Loucy (cell line): Measurements from ENCODE around the gene SHROOM4.

Source experiments
- H2AFZ ChIP-seq: fragments of 200-600 bp; sonication (generic); 2 replicates; pipeline ENCODE4 v1.6.0; 2016; ENCODE audit warnings: antibody characterized with exemption, mild to moderate bottlenecking, low read length, moderate library complexity
- H3F3A ChIP-seq: fragments of 200-600 bp; 2 replicates; pipeline ENCODE4 v1.6.0; 2016; ENCODE audit warnings: antibody characterized with exemption, low read depth, mild to moderate bottlenecking
- H3K27me3 ChIP-seq: fragments of 200-600 bp; sonication (generic); 2 replicates; pipeline ENCODE4 v1.6.1; 2014; ENCODE audit warnings: low read length, mild to moderate bottlenecking; ENCODE audit not compliant: insufficient read depth, poor library complexity, severe bottlenecking
- H3K36me3 ChIP-seq: fragments of 200-600 bp; sonication (generic); 2 replicates; pipeline ENCODE4 v1.6.1; 2016; ENCODE audit warnings: low read length; ENCODE audit not compliant: insufficient read depth
- H3K4me1 ChIP-seq: fragments of 200-600 bp; sonication (generic); 2 replicates; pipeline ENCODE4 v1.5.1; 2014; ENCODE audit warnings: low read length, mild to moderate bottlenecking; ENCODE audit not compliant: insufficient read depth, poor library complexity, severe bottlenecking
- H3K4me2 ChIP-seq: fragments of 200-600 bp; sonication (generic); 2 replicates; pipeline ENCODE4 v1.6.0; 2014; ENCODE audit warnings: antibody characterized with exemption, low read length, low read depth, mild to moderate bottlenecking; ENCODE audit not compliant: poor library complexity, severe bottlenecking
- H3K4me3 ChIP-seq: fragments of 200-600 bp; sonication (generic); 2 replicates; pipeline ENCODE4 v1.5.1; 2014; ENCODE audit warnings: low read length, mild to moderate bottlenecking, mixed read lengths; ENCODE audit not compliant: poor library complexity, severe bottlenecking
- H3K79me2 ChIP-seq: fragments of 200-600 bp; sonication (generic); 2 replicates; pipeline ENCODE4 v1.6.1; 2014; ENCODE audit warnings: low read length; ENCODE audit not compliant: insufficient read depth
- H3K9ac ChIP-seq: fragments of 200-600 bp; sonication (generic); 2 replicates; pipeline ENCODE4 v1.6.0; 2014; ENCODE audit warnings: mild to moderate bottlenecking, low read depth, low read length, moderate library complexity; ENCODE audit not compliant: poor library complexity, severe bottlenecking
- H3K9me2 ChIP-seq: fragments of 200-600 bp; sonication (generic); replicated peaks from 2 replicates; pipeline ENCODE4 v1.6.1; 2016; ENCODE audit warnings: low read depth, low read length, mixed read lengths
- H3K9me3 ChIP-seq: fragments of 200-600 bp; sonication (generic); 2 replicates; pipeline ENCODE4 v1.6.1; 2014; ENCODE audit warnings: mild to moderate bottlenecking, antibody characterized with exemption, low read length, low read depth; ENCODE audit not compliant: insufficient read depth
- H4K20me1 ChIP-seq: fragments of 200-600 bp; sonication (generic); 2 replicates; pipeline ENCODE4 v1.6.0; 2014; ENCODE audit warnings: antibody characterized with exemption, low read length, mild to moderate bottlenecking; ENCODE audit not compliant: insufficient read depth, poor library complexity, severe bottlenecking
- CTCF ChIP-seq: fragments of 200-600 bp; sonication (generic); conservative IDR thresholded peaks from 2 replicates; pipeline ENCODE4 v1.5.1; 2014; ENCODE audit warnings: mild to moderate bottlenecking, antibody characterized with exemption, low read length
- EZH2phosphoT487 ChIP-seq: fragments of 200-600 bp; IDR thresholded peaks from 2 replicates; pipeline ENCODE4 v1.6.1; 2018; ENCODE audit warnings: antibody characterized with exemption, mild to moderate bottlenecking, moderate library complexity, borderline replicate concordance

SHROOM4 gene

GRCh38 chrX:50858548-50858947 is 44.6 kb upstream of the SHROOM4 start:
- Histone ChIP-seq H3K9me3 (no peaks in the 10 kb centered on the region), H3K36me3 (no peaks in the 10 kb centered on the region), H3K4me3 (no peak overlapping the region), H3K9ac (no peak overlapping the region), H3K79me2 (no peaks in the 10 kb centered on the region), H3K27me3 (no peaks in the 10 kb centered on the region), H3F3A (no peaks in the 10 kb centered on the region), H3K4me2 (no peak overlapping the region), H3K4me1 (no peaks in the 10 kb centered on the region), H2AFZ (no peak overlapping the region), H3K9me2 (no peaks in the 10 kb centered on the region), H4K20me1 (no peaks in the 10 kb centered on the region)
- TF ChIP-seq CTCF, result no peak
- no peak for TF ChIP-seq EZH2phosphoT487

GRCh38 chrX:50853399-50853798 is 39.4 kb upstream of the SHROOM4 start:
- H4K20me1 ChIP-seq, result no peaks in the 10 kb centered on the region
- no peaks in the 10 kb centered on the region for H3K36me3 ChIP-seq
- no peak overlapping the region for H3K4me3 ChIP-seq
- no peaks in the 10 kb centered on the region for H3K9me2 ChIP-seq
- no peaks in the 10 kb centered on the region for H3K27me3 ChIP-seq
- H3K9ac ChIP-seq, result no peak overlapping the region
- TF ChIP-seq EZH2phosphoT487, result no peak
- no peak for TF ChIP-seq CTCF
- no peaks in the 10 kb centered on the region for H3K9me3 ChIP-seq
- no peaks in the 10 kb centered on the region for H3F3A ChIP-seq
- H3K4me1 ChIP-seq, result no peaks in the 10 kb centered on the region
- H3K79me2 ChIP-seq, result no peaks in the 10 kb centered on the region
- no peak overlapping the region for H2AFZ ChIP-seq
- H3K4me2 ChIP-seq, result no peak overlapping the region

GRCh38 chrX:50852524-50852923 is 38.5 kb upstream of the SHROOM4 start:
- H3K4me1 ChIP-seq, result no peaks in the 10 kb centered on the region
- H2AFZ ChIP-seq, result no peak overlapping the region
- no peak overlapping the region for H3K4me2 ChIP-seq
- no peaks in the 10 kb centered on the region for H3K9me3 ChIP-seq
- H3K9ac ChIP-seq, result no peak overlapping the region
- H3K36me3 ChIP-seq, result no peaks in the 10 kb centered on the region
- no peaks in the 10 kb centered on the region for H3K9me2 ChIP-seq
- H3F3A ChIP-seq, result no peaks in the 10 kb centered on the region
- H3K4me3 ChIP-seq, result no peak overlapping the region
- H4K20me1 ChIP-seq, result no peaks in the 10 kb centered on the region
- TF ChIP-seq EZH2phosphoT487 (no peak), CTCF (no peak)
- no peaks in the 10 kb centered on the region for H3K27me3 ChIP-seq
- no peaks in the 10 kb centered on the region for H3K79me2 ChIP-seq
